SK-N-SH (cell line): ENCODE results near the gene COL28A1. TPM values are rescaled to one million over a fixed set of nuclear protein-coding genes. Genes with fewer than 3 reads are reported as not detected.

Source experiments
- CTCF ChIA-PET: fragments of 300-600, 350-600 bp; formaldehyde crosslinking; extraction: SDS; loops from one replicate; lab custom pipeline; 2021; lab: Yijun Ruan, JAX
- POLR2A ChIA-PET: fragments of 350-600 bp; sonication (Branson Sonifier 250); formaldehyde crosslinking; extraction: SDS; loops from one replicate; lab custom pipeline; 2020; ENCODE audit warnings: antibody characterized with exemption, inconsistent platforms; lab: Yijun Ruan, JAX
- DNase-seq: peaks from one replicate; pipeline ENCODE4 v3.0.0; 2012
- H2AFZ ChIP-seq: fragments of 200-600 bp; sonication (generic); 2 replicates; pipeline ENCODE4 v1.8.1; 2016; ENCODE audit warnings: antibody characterized with exemption, mild to moderate bottlenecking, low read depth
- H3F3A ChIP-seq: fragments of 200-600 bp; sonication (generic); replicated peaks from 2 replicates; pipeline ENCODE3; 2016; ENCODE audit warnings: antibody characterized with exemption, mild to moderate bottlenecking; ENCODE audit not compliant: insufficient read depth
- H3K27ac ChIP-seq, 2 experiments: fragments of 200-500 bp in 1 of 2; fragments of 200-600 bp in 1 of 2; sonication (Bioruptor generic) in 1 of 2; sonication (generic), shearing (Covaris generic) in 1 of 2; 2 replicates each; pipeline versions ENCODE4 v1.5.1 to v1.6.1; 2014 to 2016; ENCODE audit warnings: low read depth in 2 of 2, inconsistent platforms in 1 of 2, low read length in 1 of 2, mild to moderate bottlenecking in 1 of 2, mixed read lengths in 1 of 2
- H3K27me3 ChIP-seq: fragments of 200-600 bp; sonication (generic), shearing (Covaris generic); 2 replicates; pipeline ENCODE4 v1.6.1; 2016; ENCODE audit warnings: mixed run types; ENCODE audit not compliant: insufficient read depth
- H3K36me3 ChIP-seq, 2 experiments: fragments of 200-500 bp in 1 of 2; fragments of 200-600 bp in 1 of 2; sonication (Bioruptor generic) in 1 of 2; sonication (generic) in 1 of 2; replicated peaks in 1 of 2; 2 replicates each; pipeline versions ENCODE3 to v1.5.1; 2014 to 2016; ENCODE audit warnings: low read length in 1 of 2, mild to moderate bottlenecking in 1 of 2; ENCODE audit not compliant: insufficient read depth in 2 of 2, control insufficient read depth in 1 of 2
- H3K4me1 ChIP-seq, 2 experiments: fragments of 200-500 bp in 1 of 2; fragments of 200-600 bp in 1 of 2; sonication (Bioruptor generic) in 1 of 2; sonication (generic), shearing (Covaris generic) in 1 of 2; 2 replicates each; pipeline versions ENCODE4 v1.5.1 to v1.6.1; 2014 to 2016; ENCODE audit warnings: low read depth in 1 of 2, low read length in 1 of 2, mixed run types in 1 of 2; ENCODE audit not compliant: insufficient read depth in 2 of 2, control insufficient read depth in 1 of 2
- H3K4me2 ChIP-seq: fragments of 200-600 bp; sonication (generic), shearing (Covaris generic); 2 replicates; pipeline ENCODE4 v1.6.1; 2017; ENCODE audit warnings: mixed run types
- H3K4me3 ChIP-seq, 2 experiments: fragments of 200-500 bp in 1 of 2; fragments of 200-600 bp in 1 of 2; sonication (Bioruptor generic) in 1 of 2; sonication (generic), shearing (Covaris generic) in 1 of 2; 2 replicates each; pipeline versions ENCODE4 v1.5.1 to v1.8.1; 2014 to 2016; ENCODE audit warnings: low read depth in 2 of 2, inconsistent platforms in 1 of 2, low read length in 1 of 2, mild to moderate bottlenecking in 1 of 2, mixed read lengths in 1 of 2, moderate library complexity in 1 of 2
- H3K79me2 ChIP-seq: fragments of 200-600 bp; sonication (generic); 2 replicates; pipeline ENCODE4 v1.8.1; 2017; ENCODE audit warnings: mild to moderate bottlenecking; ENCODE audit not compliant: insufficient read depth
- H3K9ac ChIP-seq: fragments of 200-600 bp; sonication (generic); 2 replicates; pipeline ENCODE4 v1.6.1; 2017; ENCODE audit warnings: mixed run types
- H3K9me2 ChIP-seq: fragments of 200-600 bp; sonication (generic); 2 replicates; pipeline ENCODE4 v1.6.1; 2017; ENCODE audit warnings: mixed run types
- H3K9me3 ChIP-seq: fragments of 200-600 bp; sonication (generic); 2 replicates; pipeline ENCODE4 v1.6.1; 2017; ENCODE audit warnings: mixed run types, mild to moderate bottlenecking, moderate library complexity
- H4K20me1 ChIP-seq: fragments of 200-600 bp; sonication (generic); 2 replicates; pipeline ENCODE4 v1.6.1; 2017; ENCODE audit warnings: mild to moderate bottlenecking, mixed run types; ENCODE audit not compliant: insufficient read depth
- CHD2 ChIP-seq: fragments of 150-350 bp; IDR thresholded peaks from 2 replicates; pipeline ENCODE4 v1.6.1; 2018; ENCODE audit warnings: low read length; ENCODE audit not compliant: partially characterized antibody
- CTCF ChIP-seq: fragments of 200-600 bp; sonication (generic); IDR thresholded peaks from 2 replicates; pipeline ENCODE4 v1.6.1; 2017; ENCODE audit warnings: antibody characterized with exemption, mild to moderate bottlenecking, moderate library complexity
- EZH2phosphoT487 ChIP-seq: fragments of 200-600 bp; sonication (generic); IDR thresholded peaks from 2 replicates; pipeline ENCODE4 v1.6.1; 2017; ENCODE audit warnings: low read depth, mixed run types, mild to moderate bottlenecking, antibody characterized with exemption, moderate library complexity, borderline replicate concordance
- FOSL2 ChIP-seq: IDR thresholded peaks from 2 replicates; pipeline ENCODE4 v1.4.0; 2012; ENCODE audit warnings: low read depth, mild to moderate bottlenecking, moderate library complexity, borderline replicate concordance
- FOXM1 ChIP-seq: IDR thresholded peaks from 2 replicates; pipeline ENCODE4 v1.4.0; 2012; ENCODE audit warnings: low read depth, mild to moderate bottlenecking
- GABPA ChIP-seq: IDR thresholded peaks from 2 replicates; pipeline ENCODE4 v1.4.0; 2012; ENCODE audit warnings: low read depth, mild to moderate bottlenecking
- IRF3 ChIP-seq: fragments of 150-350 bp; IDR thresholded peaks from 2 replicates; pipeline ENCODE4 v1.6.1; 2016; ENCODE audit warnings: mild to moderate bottlenecking, low read depth, low read length
- JUND ChIP-seq: IDR thresholded peaks from 2 replicates; pipeline ENCODE4 v1.4.0; 2012
- MAX ChIP-seq: IDR thresholded peaks from 2 replicates; pipeline ENCODE4 v1.4.0; 2012; ENCODE audit warnings: low read depth
- NFIC ChIP-seq: IDR thresholded peaks from 2 replicates; pipeline ENCODE4 v1.4.0; 2012; ENCODE audit warnings: borderline replicate concordance
- NRF1 ChIP-seq: IDR thresholded peaks from 2 replicates; pipeline ENCODE4 v1.6.1; 2012; ENCODE audit warnings: low read depth, mild to moderate bottlenecking, low read length
- PBX3 ChIP-seq: IDR thresholded peaks from 2 replicates; pipeline ENCODE4; 2012
- POLR2AphosphoS5 ChIP-seq: IDR thresholded peaks from 2 replicates; pipeline ENCODE4 v1.6.1; 2012; ENCODE audit warnings: low read depth, low read length
- RAD21 ChIP-seq: IDR thresholded peaks from 2 replicates; pipeline ENCODE4 v1.6.1; 2012; ENCODE audit warnings: mild to moderate bottlenecking, low read length
- RCOR1 ChIP-seq: fragments of 150-350 bp; IDR thresholded peaks from 2 replicates; pipeline ENCODE4 v1.6.1; 2017; ENCODE audit warnings: antibody characterized with exemption, low read length
- RFX5 ChIP-seq: IDR thresholded peaks from 2 replicates; pipeline ENCODE4 v1.6.1; 2012; ENCODE audit warnings: mild to moderate bottlenecking, improper control_type of control experiment, low read length
- RXRA ChIP-seq: IDR thresholded peaks from 2 replicates; pipeline ENCODE4 v1.4.0; 2012; ENCODE audit warnings: low read depth, mild to moderate bottlenecking, borderline replicate concordance
- SIN3A ChIP-seq: IDR thresholded peaks from 2 replicates; pipeline ENCODE4 v1.6.1; 2012; ENCODE audit warnings: low read depth, mild to moderate bottlenecking, low read length, moderate library complexity, borderline replicate concordance
- TAF1 ChIP-seq: IDR thresholded peaks from 2 replicates; pipeline ENCODE4 v1.6.1; 2012; ENCODE audit warnings: low read depth, mild to moderate bottlenecking, low read length, moderate library complexity, borderline replicate concordance
- TCF12 ChIP-seq: IDR thresholded peaks from 2 replicates; pipeline ENCODE4 v1.4.0; 2012
- USF1 ChIP-seq: IDR thresholded peaks from 2 replicates; pipeline ENCODE4 v1.4.0; 2012; ENCODE audit warnings: low read depth, borderline replicate concordance
- YY1 ChIP-seq: IDR thresholded peaks from 2 replicates; pipeline ENCODE4 v1.4.0; 2012; ENCODE audit warnings: low read depth, mild to moderate bottlenecking
- ZBTB33 ChIP-seq: IDR thresholded peaks from 2 replicates; pipeline ENCODE4 v1.4.0; 2012; ENCODE audit warnings: low read depth, borderline replicate concordance
- WGBS: methylation state at CpG from one replicate; pipeline ENCODE4 v1.1.6; 2017; ENCODE audit warnings: low lambda C conversion rate; 5-methylcytosine and 5-hydroxymethylcytosine counted together
- polyA plus RNA-seq, 3 experiments: library from polyadenylated mRNA; depleted of rRNA; stranded (reverse); fragments of >200 nt; gene quantifications; 2 replicates each; pipeline ENCODE4 v1.2.3, GENCODE V29; 2012

COL28A1 gene
- polyA plus RNA-seq, 1 of the 3 experiments (the other 2 are of a cell fraction) = not detected

- no peak for TF ChIP-seq IRF3
- TF ChIP-seq CTCF = no peak
- no peak for TF ChIP-seq YY1
- TF ChIP-seq CHD2 = no peak
- no peak for TF ChIP-seq TCF12
- no peak for TF ChIP-seq FOXM1
- TF ChIP-seq TAF1 = no peak
- no peak for TF ChIP-seq EZH2phosphoT487
- TF ChIP-seq USF1 = no peak
- TF ChIP-seq GABPA = no peak
- TF ChIP-seq RAD21 = no peak
- no peak for TF ChIP-seq PBX3
These were observed 16.5 kb upstream of the COL28A1 start (continued) for GRCh38 chr7:7552199-7552598.

- Histone ChIP-seq H3K9ac (no peak overlapping the region), H3K79me2 (no peaks in the 10 kb centered on the region), H3K4me1 (peaks cover 7 to 15% of the 10 kb centered on the region in 2 experiments; a peak in 2 of 4 replicates), H4K20me1 (no peaks in the 10 kb centered on the region), H3K27me3 (no peaks in the 10 kb centered on the region), H3K27ac (no peak overlapping the region), H3K9me2 (no peaks in the 10 kb centered on the region), H3K4me3 (no peak overlapping the region), H3F3A (no peaks in the 10 kb centered on the region), H2AFZ (0 out of 2 replicates have a peak overlapping the region, but pooled peaks have one; percentile 4), H3K4me2 (no peak overlapping the region), H3K9me3 (no peaks in the 10 kb centered on the region), H3K36me3 (no peaks in the 10 kb centered on the region)
- 82% methylated on average over 3 of the region's 3 CpGs for WGBS
- no peak for DNase-seq
- TF ChIP-seq SIN3A = no peak
- no peak for TF ChIP-seq ZBTB33
- no peak for TF ChIP-seq NFIC
- no peak for TF ChIP-seq NRF1
- no peak for TF ChIP-seq MAX
- no peak for TF ChIP-seq FOSL2
- TF ChIP-seq RXRA = no peak
- TF ChIP-seq RAD21 = no peak
- TF ChIP-seq POLR2AphosphoS5 = no peak
- no peak for TF ChIP-seq TCF12
- no peak for TF ChIP-seq FOXM1
- TF ChIP-seq RFX5 = no peak
- no peak for TF ChIP-seq JUND
- no peak for TF ChIP-seq RCOR1
- POLR2A ChIA-PET = no interaction called here
- CTCF ChIA-PET = interaction anchor here (0.9 to 1.6 kb wide), 6 partner anchors 9 to 693 kb away, joined by 3 to 5 read pairs (median 4); no protein-coding TSS in a partner anchor
These were observed 15.0 kb upstream of the COL28A1 start for GRCh38 chr7:7550663-7551062.
